ENCODE results near the gene MYH10. TPM values are rescaled to one million over a fixed set of nuclear protein-coding genes. Genes with fewer than 3 reads are reported as not detected.

The MYH10 gene
- total and polyA plus RNA-seq, 4 donors, result 9.1 to 79.1 (median 25.9) TPM

DNA sequence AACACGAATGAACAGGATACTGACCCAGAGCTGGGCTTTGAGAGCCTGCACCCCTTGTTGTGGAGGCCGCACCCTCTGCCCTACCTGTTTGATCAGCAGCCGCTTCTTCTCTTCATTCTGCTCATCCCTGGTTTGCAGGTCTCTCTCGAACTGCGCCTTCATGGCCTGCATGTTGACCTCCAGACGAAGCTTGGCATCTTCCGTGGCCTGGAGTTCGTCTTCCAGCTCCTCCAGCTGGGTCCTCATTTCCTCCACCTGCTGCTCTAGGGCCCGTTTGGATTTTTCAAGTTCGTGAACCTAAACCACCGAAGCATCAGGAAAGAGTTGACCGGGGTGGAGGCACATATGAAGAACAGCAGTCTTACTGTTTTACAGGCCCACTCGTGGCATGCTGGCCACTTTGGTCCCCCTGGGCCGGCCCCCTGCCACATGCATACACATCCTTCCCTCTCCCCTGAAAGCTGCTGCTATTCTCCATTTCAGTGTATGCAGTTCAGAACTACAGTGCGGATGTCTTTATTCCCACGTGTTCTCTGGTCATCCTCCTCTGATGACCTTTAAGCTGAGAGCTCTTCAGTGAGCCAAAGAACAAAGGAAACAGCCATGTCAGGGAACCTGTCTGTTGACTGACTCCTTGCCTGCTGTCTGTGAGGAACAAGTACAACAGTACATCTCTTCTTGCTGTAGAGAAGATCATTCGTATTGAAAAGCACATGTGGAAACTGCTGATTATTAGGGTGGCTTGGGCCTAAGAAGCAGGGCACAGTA is 140.1 kb downstream of the MYH10 start:
- peaks cover 3 to 49% (median 17%) of the 10 kb centered on the region in 4 donors for H3K36me3 ChIP-seq (ENCODE audit: control insufficient read depth in 4 of 4, insufficient read depth in 3 of 4, low read depth in 1 of 4, low read length in 3 of 4)
- 90% methylated on average over 17 of the region's 17 CpGs for WGBS

DNA sequence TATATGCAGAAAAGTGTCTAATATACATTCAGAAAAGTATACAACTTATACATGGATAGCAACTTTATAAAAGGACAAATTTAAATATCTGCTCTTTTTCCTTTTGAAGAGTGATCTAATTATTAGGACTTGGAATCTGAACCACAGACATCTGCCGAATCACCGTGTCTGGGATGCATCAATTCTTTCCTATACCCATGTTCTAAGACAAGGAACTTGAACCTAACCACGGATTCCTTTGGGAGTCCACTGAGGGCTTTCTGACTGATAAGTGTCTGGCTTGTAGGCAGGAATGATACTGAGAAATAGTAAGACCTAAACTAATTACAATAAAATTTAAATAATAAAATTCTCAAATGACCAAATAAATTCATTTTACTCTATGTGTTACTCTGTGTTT is 140.7 kb downstream of the MYH10 start:
- Histone ChIP-seq H3K4me3 (ENCODE audit: low read depth in 1 of 3, low read length in 3 of 3) (no peak overlapping the region), H3K27me3 (ENCODE audit: control insufficient read depth in 4 of 4, insufficient read depth in 4 of 4, low read length in 3 of 4) (no peaks in the 10 kb centered on the region), H3K9me3 (ENCODE audit: control insufficient read depth in 4 of 4, low read length in 3 of 4) (no peaks in the 10 kb centered on the region), H3K36me3 (ENCODE audit: control insufficient read depth in 4 of 4, insufficient read depth in 3 of 4, low read depth in 1 of 4, low read length in 3 of 4) (peaks cover 3 to 49% (median 15%) of the 10 kb centered on the region in 4 donors), H3K27ac (ENCODE audit: low read depth in 1 of 2, low read length in 2 of 2) (no peak overlapping the region), H3K4me1 (ENCODE audit: control insufficient read depth in 4 of 4, insufficient read depth in 4 of 4, low read length in 3 of 4) (no peaks in the 10 kb centered on the region), H3K9ac (ENCODE audit: low read depth in 1 of 2, low read length in 2 of 2) (no peak overlapping the region)
- no peak for DNase-seq (ENCODE audit: low spot score)
- WGBS, result 94% methylated on average over 3 of the region's 3 CpGs
- TF ChIP-seq FOXA2 (IDR thresholded peaks at IDR 0.05), result no peak
- TF ChIP-seq MAX (IDR thresholded peaks at IDR 0.05), result no peak
- TF ChIP-seq JUND (IDR thresholded peaks at IDR 0.05), result no peak
- no peak for TF ChIP-seq RAD21 (IDR thresholded peaks at IDR 0.05)
- no peak for TF ChIP-seq ZBTB33 (IDR thresholded peaks at IDR 0.05)
- no peak for TF ChIP-seq RXRA (IDR thresholded peaks at IDR 0.05)
- TF ChIP-seq HNF4A (conservative IDR thresholded peaks at IDR 0.05), result no peak
- TF ChIP-seq FOXA1 (IDR thresholded peaks at IDR 0.05), result no peak
- no peak for TF ChIP-seq YY1 (IDR thresholded peaks at IDR 0.05)

More for the DNA sequence above, 140.1 kb downstream of the MYH10 start:
- H3K4me1 ChIP-seq (ENCODE audit: control insufficient read depth in 4 of 4, insufficient read depth in 4 of 4, low read length in 3 of 4), result no peaks in the 10 kb centered on the region
- H3K27me3 ChIP-seq (ENCODE audit: control insufficient read depth in 4 of 4, insufficient read depth in 4 of 4, low read length in 3 of 4), result no peaks in the 10 kb centered on the region
- DNase-seq (ENCODE audit: low spot score), result no peak
- TF ChIP-seq ATF3 (IDR thresholded peaks at IDR 0.05), result no peak
- TF ChIP-seq ZBTB33 (IDR thresholded peaks at IDR 0.05), result no peak
- no peak for TF ChIP-seq REST (IDR thresholded peaks at IDR 0.05)
- no peak for TF ChIP-seq RXRA (IDR thresholded peaks at IDR 0.05)
- no peak for TF ChIP-seq JUND (IDR thresholded peaks at IDR 0.05)
- no peak overlapping the region for H3K4me3 ChIP-seq (ENCODE audit: low read depth in 1 of 3, low read length in 3 of 3)
- H3K9me3 ChIP-seq (ENCODE audit: control insufficient read depth in 4 of 4, low read length in 3 of 4), result no peaks in the 10 kb centered on the region
- H3K9ac ChIP-seq (ENCODE audit: low read depth in 1 of 2, low read length in 2 of 2), result no peak overlapping the region
- H3K27ac ChIP-seq (ENCODE audit: low read depth in 1 of 2, low read length in 2 of 2), result no peak overlapping the region

Measured in liver (tissue), 9 donors.